ENCODE results near the gene TCHP. TPM values are rescaled to one million over a fixed set of nuclear protein-coding genes. Genes with fewer than 3 reads are reported as not detected.
"Not testable (repeated sequence)": the region's sequence is repeated elsewhere in the genome, so short reads cannot be mapped to it uniquely, and the experiment has no call there.

TCHP gene
- total RNA-seq, 4 donors from 2014 or later, result 11.4 to 39.6 (median 21.1) TPM

GRCh38 chr12:109926488-109927210 is 26.6 kb downstream of the TCHP start:
- Histone ChIP-seq H3K36me3 (peaks cover 0 to 82% (median 7%) of the 10 kb centered on the region in 3 donors), H3K9me3 (no peaks in the 10 kb centered on the region), H3K4me3 (no peak overlapping the region), H3K4me1 (peaks cover 0 to 3% (median 0%) of the 10 kb centered on the region in 4 donors), H3K27ac (no peak overlapping the region), H3K27me3 (no peaks in the 10 kb centered on the region)
- no peak for DNase-seq (ENCODE audit: low spot score in 2 of 2)
- 78% methylated on average over 7 to 9 of the region's 11 CpGs for whole genome bisulfite sequencing, 2 donors
- TF ChIP-seq CTCF (IDR thresholded peaks at IDR 0.05) (no peak), POLR2A (IDR thresholded peaks at IDR 0.05) (no peak), EP300 (IDR thresholded peaks at IDR 0.05) (no peak)

DNA sequence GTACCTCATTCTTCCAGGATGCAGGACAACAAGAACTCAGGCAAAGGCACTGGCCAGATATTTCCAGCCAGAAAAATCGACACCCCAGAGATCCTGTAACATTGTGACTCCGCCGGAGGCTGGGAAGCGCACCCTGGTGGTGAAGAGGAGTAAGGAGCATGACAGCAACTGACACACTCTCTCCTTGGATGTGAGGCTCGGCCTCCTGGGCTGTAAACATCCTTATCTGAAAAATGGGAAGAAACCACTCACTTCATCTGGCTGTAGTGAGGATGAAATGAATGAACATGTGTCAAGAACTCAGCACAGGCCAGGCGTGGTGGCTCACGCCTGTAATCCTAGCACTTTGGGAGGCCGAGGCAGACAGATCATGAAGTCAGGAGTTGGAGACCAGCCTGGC is 27.5 kb downstream of the TCHP start:
- Histone ChIP-seq H3K27ac (no peak overlapping the region), H3K4me1 (peaks cover 0 to 3% (median 0%) of the 10 kb centered on the region in 4 donors), H3K9me3 (no peaks in the 10 kb centered on the region), H3K36me3 (peaks cover 0 to 82% (median 7%) of the 10 kb centered on the region in 3 donors), H3K4me3 (no peak overlapping the region), H3K27me3 (no peaks in the 10 kb centered on the region)
- TF ChIP-seq POLR2A (IDR thresholded peaks at IDR 0.05), result no peak
- TF ChIP-seq CTCF (IDR thresholded peaks at IDR 0.05), result peak in 3 of 5 experiments; percentile 17 to 43 (median 38)
- 78 to 81% methylated on average over 8 of the region's 8 CpGs for WGBS, 2 donors
- DNase-seq (ENCODE audit: low spot score in 2 of 2), result no peak

DNA sequence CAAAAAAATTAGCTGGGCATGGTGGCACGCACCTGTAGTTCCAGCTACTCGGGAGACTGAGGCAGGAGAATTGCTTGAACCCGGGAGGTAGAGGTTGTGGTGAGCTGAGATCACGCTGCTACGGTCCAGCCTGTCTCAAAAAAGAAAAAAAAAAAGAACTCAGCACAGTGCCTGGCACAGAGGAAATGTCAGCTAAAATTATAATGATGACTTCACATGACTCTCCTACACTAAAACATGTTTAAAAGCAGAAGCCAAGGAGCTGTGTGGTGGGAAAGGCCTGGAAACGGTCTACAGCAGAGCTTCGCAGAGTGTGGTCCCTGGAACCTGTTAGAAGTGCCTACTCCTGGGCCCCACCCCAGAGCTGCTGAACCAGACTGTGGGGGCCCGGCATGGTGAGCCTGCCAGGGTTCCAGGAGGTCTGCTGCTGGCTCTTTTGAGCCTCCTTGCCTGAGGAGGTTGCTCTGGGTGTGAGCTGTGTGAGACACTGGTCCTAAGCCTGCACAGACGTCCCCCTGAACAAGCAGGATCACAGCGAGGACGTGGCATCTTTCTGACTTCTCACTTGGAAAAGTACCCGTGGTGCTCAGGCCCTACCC is 28.1 kb downstream of the TCHP start:
- Histone ChIP-seq H3K27ac (no peak overlapping the region), H3K36me3 (peaks cover 0 to 82% (median 7%) of the 10 kb centered on the region in 3 donors), H3K4me3 (no peak overlapping the region), H3K9me3 (no peaks in the 10 kb centered on the region), H3K27me3 (no peaks in the 10 kb centered on the region), H3K4me1 (peaks cover 0 to 3% (median 0%) of the 10 kb centered on the region in 4 donors)
- no peak for TF ChIP-seq EP300 (IDR thresholded peaks at IDR 0.05)
- no peak for TF ChIP-seq POLR2A (IDR thresholded peaks at IDR 0.05)
- TF ChIP-seq CTCF (IDR thresholded peaks at IDR 0.05), result no peak
- 89 to 90% methylated on average over 12 of the region's 12 CpGs for whole genome bisulfite sequencing, 2 donors
- DNase-seq (ENCODE audit: low spot score in 2 of 2), result no peak

DNA sequence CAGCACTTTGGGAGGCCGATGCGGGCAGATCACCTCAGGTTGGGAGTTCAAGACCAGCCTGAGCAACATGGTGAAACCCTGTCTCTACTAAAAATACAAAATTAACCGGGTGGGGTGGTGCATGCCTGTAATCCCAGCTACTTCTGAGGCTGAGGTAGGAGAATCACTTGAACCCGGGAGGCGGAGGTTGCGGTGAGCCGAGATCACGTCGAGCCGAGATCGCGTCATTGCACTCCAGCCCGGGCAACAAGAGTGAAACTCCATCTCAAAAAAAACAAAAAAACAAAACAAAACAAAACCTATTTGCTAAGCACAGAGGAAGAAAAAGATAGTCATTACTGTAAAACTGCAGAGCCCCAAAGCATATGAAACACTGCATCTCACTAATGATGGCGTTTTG is 29.3 kb downstream of the TCHP start:
- H3K4me3 ChIP-seq; DNase-seq (ENCODE audit: low spot score in 2 of 2); H3K27ac ChIP-seq; H3K27me3 ChIP-seq; H3K9me3 ChIP-seq; H3K4me1 ChIP-seq: not testable (repeated sequence)
- H3K36me3 ChIP-seq, result peaks cover 0 to 84% (median 7%) of the 10 kb centered on the region in 3 donors
- 90 to 96% methylated on average over 14 of the region's 14 CpGs for WGBS, 2 donors

DNA sequence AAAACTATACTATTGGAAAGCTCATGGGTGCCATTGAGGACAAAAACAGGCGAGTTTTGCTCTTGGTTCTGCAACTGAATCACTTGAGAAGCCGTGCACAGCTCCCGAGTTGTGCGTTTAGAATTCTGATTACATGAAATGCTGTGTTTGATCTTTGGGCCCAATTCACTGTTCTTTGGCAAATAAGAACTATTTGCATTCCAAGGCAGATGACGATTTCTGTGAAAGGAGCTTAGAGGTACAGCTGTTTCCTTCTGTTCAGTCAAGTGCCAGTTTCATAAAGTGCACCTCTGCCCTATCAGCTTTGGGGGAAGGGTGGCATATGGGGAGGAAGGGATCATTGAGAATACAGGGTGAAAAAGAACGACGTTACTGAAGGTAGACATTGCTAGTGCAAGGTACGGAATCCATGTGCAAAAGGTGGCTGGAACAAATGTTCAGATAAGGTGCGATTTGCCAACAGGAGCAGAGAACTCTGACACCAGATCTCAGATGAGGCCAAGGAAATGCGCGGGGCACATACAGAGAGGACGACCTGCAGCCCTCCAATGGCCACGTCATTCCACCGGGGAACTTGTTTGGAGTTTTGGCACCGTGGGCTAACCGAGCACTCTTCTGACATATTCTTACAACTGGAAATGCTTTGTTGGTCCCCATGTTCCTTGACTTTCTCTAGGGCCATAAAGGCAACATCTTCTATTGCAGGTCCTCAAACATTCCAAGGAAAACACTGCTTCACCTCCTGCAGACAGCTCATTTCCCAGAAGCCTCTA is 30.1 kb downstream of the TCHP start:
- peaks cover 0 to 86% (median 7%) of the 10 kb centered on the region in 3 donors for H3K36me3 ChIP-seq

More for the DNA sequence above, 30.1 kb downstream of the TCHP start:
- Histone ChIP-seq H3K4me3 (no peak overlapping the region), H3K4me1 (peaks cover 0 to 5% (median 2%) of the 10 kb centered on the region in 4 donors), H3K27ac (no peak overlapping the region), H3K9me3 (no peaks in the 10 kb centered on the region), H3K27me3 (no peaks in the 10 kb centered on the region)
- TF ChIP-seq CTCF (IDR thresholded peaks at IDR 0.05), result no peak
- no peak for TF ChIP-seq EP300 (IDR thresholded peaks at IDR 0.05)
- TF ChIP-seq POLR2A (IDR thresholded peaks at IDR 0.05), result no peak
- 79% methylated on average over 16 of the region's 16 CpGs for WGBS, 2 donors
- DNase-seq (ENCODE audit: low spot score in 2 of 2), result no peak
